Measurements from ENCODE around the gene WDPCP. TPM values are rescaled to one million over a fixed set of nuclear protein-coding genes. Genes with fewer than 3 reads are reported as not detected.

The WDPCP gene
- total RNA-seq, 2 donors from 2014 or later = 11.8 to 25.1 TPM

DNA sequence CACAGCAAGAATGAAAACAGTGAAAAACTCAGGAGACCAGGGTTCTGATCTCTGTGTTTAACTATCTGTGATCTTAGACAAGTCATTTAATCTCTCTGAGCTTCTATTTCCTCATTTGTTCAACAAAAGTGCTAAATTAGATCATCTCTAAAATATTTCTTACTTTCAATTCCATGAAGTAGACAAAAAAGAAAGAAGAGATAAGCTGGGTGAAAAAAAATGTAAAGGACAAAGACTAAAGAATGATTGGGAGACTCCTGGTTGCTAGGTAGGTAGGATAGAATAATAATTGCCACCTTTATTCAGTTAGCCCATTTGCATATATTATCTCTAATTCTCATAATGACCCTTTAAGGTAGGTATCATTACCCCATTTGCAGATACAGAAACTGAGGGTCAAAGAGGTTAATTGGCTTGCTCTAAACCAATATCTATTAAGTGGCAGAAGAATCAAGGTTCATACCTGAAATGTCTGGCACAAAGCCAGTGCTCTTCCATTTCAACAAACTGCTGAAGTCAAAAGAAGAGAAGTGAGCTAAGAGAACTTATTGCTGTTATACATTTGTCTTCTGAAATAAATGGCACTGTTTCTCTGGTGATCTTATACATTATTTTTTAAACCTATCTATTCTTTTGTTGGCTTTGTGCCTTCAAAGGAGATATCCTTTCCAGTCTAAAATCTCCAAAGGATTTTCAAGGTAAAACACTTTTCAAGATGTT, 395.9 kb downstream of the WDPCP start:
- Histone ChIP-seq H3K27me3 (ENCODE audit: control insufficient read depth, insufficient read depth, low read length, poor library complexity, severe bottlenecking) (no peaks in the 10 kb centered on the region), H3K9me3 (ENCODE audit: control insufficient read depth, low read length) (peaks cover 21% of the 10 kb centered on the region), H3K9ac (ENCODE audit: extremely low read depth, low read length, poor library complexity, severe bottlenecking) (no peak overlapping the region), H3K36me3 (ENCODE audit: control insufficient read depth, insufficient read depth, low read length) (no peaks in the 10 kb centered on the region), H3K27ac (ENCODE audit: low read depth, low read length) (no peak overlapping the region), H3K4me1 (ENCODE audit: control insufficient read depth, insufficient read depth, low read length) (no peaks in the 10 kb centered on the region), H3K4me3 (ENCODE audit: low read length) (peak overlapping the region; percentile 36)
- peaks cover 15% of the 10 kb centered on the region for H3K4me1 Mint-ChIP-seq
- no peaks in the 10 kb centered on the region for H3K27me3 Mint-ChIP-seq (ENCODE audit: insufficient read depth)
- TF ChIP-seq, protein P1, sequence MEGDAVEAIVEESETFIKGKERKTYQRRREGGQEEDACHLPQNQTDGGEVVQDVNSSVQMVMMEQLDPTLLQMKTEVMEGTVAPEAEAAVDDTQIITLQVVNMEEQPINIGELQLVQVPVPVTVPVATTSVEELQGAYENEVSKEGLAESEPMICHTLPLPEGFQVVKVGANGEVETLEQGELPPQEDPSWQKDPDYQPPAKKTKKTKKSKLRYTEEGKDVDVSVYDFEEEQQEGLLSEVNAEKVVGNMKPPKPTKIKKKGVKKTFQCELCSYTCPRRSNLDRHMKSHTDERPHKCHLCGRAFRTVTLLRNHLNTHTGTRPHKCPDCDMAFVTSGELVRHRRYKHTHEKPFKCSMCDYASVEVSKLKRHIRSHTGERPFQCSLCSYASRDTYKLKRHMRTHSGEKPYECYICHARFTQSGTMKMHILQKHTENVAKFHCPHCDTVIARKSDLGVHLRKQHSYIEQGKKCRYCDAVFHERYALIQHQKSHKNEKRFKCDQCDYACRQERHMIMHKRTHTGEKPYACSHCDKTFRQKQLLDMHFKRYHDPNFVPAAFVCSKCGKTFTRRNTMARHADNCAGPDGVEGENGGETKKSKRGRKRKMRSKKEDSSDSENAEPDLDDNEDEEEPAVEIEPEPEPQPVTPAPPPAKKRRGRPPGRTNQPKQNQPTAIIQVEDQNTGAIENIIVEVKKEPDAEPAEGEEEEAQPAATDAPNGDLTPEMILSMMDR (conservative IDR thresholded peaks at IDR 0.05) = no peak
- DNase-seq = no peak
- H3K27ac Mint-ChIP-seq = no peak overlapping the region
- peaks cover 5% of the 10 kb centered on the region for H3K36me3 Mint-ChIP-seq (ENCODE audit: low read depth)
- peaks cover 20% of the 10 kb centered on the region for H3K9me3 Mint-ChIP-seq
- H3K4me3 Mint-ChIP-seq = no peak overlapping the region

DNA sequence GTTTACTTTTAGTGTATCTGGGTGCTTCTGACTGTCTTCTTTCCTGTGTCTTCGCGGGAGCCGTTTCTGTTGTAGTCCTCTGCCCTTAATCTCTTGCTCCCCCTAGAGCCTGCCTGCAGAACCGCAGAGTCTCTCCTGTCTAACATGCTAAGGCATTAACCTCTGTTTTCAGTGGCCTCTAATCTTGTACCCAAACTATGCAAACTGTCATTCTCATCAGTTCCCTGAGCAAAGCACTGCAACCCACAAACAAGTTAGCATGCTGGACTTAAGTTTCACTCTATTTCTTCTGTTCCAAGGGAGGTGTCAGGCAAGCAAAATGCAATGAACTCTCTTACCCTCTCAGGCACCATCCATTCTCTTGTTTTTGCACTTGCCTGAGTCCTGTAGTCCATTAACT, 399.3 kb downstream of the WDPCP start:
- Histone ChIP-seq H3K36me3 (ENCODE audit: control insufficient read depth, insufficient read depth, low read length) (no peaks in the 10 kb centered on the region), H3K27ac (ENCODE audit: low read depth, low read length) (no peak overlapping the region), H3K4me3 (ENCODE audit: low read length) (no peak overlapping the region), H3K27me3 (ENCODE audit: control insufficient read depth, insufficient read depth, low read length, poor library complexity, severe bottlenecking) (no peaks in the 10 kb centered on the region), H3K9ac (ENCODE audit: extremely low read depth, low read length, poor library complexity, severe bottlenecking) (no peak overlapping the region), H3K9me3 (ENCODE audit: control insufficient read depth, low read length) (peaks cover 24% of the 10 kb centered on the region), H3K4me1 (ENCODE audit: control insufficient read depth, insufficient read depth, low read length) (no peaks in the 10 kb centered on the region)
- TF ChIP-seq, protein P1 (conservative IDR thresholded peaks at IDR 0.05) = peak; percentile 87
- H3K27me3 Mint-ChIP-seq (ENCODE audit: insufficient read depth) = no peaks in the 10 kb centered on the region
- H3K4me3 Mint-ChIP-seq = no peak overlapping the region
- H3K27ac Mint-ChIP-seq = no peak overlapping the region
- peak; percentile 82 for DNase-seq
- 14 to 33% methylated on average over 1 to 4 of the region's 4 CpGs for WGBS, 2 experiments (ENCODE audit: insufficient coverage in 1 of 2, insufficient read length in 1 of 2)
- H3K9me3 Mint-ChIP-seq = peaks cover 20% of the 10 kb centered on the region
- H3K36me3 Mint-ChIP-seq (ENCODE audit: low read depth) = peaks cover 5% of the 10 kb centered on the region
- peaks cover 10% of the 10 kb centered on the region for H3K4me1 Mint-ChIP-seq

DNA sequence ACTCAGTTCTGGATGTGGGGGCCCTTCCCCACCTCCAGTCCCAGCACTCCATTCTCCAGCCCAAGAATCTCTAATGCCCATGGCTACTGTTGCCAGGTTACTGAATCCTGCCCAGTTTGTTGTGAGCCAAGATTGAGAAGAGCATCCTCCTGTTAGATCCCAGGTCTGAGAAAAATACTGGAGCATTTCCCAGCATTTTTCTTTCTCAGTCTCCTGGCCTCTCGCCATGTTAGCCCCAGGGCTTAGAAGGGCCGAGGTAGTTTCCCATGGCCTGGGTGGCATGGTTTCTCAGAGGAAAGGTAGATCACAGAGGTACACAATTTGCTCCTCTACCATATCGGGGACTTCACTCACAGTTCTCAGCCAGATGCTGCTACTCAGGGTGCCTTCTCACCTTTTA, 401.9 kb downstream of the WDPCP start:
- DNase-seq = no peak
- H3K4me1 Mint-ChIP-seq = peaks cover 12% of the 10 kb centered on the region
- H3K27ac Mint-ChIP-seq = no peak overlapping the region
- H3K9ac ChIP-seq (ENCODE audit: extremely low read depth, low read length, poor library complexity, severe bottlenecking) = no peak overlapping the region
- H3K4me3 ChIP-seq (ENCODE audit: low read length) = no peak overlapping the region
- no peaks in the 10 kb centered on the region for H3K27me3 ChIP-seq (ENCODE audit: control insufficient read depth, insufficient read depth, low read length, poor library complexity, severe bottlenecking)
- WGBS, 2 experiments (ENCODE audit: insufficient coverage in 1 of 2, insufficient read length in 1 of 2) = 95 to 100% methylated on average over 2 to 3 of the region's 3 CpGs
- peaks cover 20% of the 10 kb centered on the region for H3K9me3 Mint-ChIP-seq
- H3K4me1 ChIP-seq (ENCODE audit: control insufficient read depth, insufficient read depth, low read length) = no peaks in the 10 kb centered on the region
- H3K36me3 Mint-ChIP-seq (ENCODE audit: low read depth) = peaks cover 5% of the 10 kb centered on the region
- H3K36me3 ChIP-seq (ENCODE audit: control insufficient read depth, insufficient read depth, low read length) = no peaks in the 10 kb centered on the region
- TF ChIP-seq, protein P1 (conservative IDR thresholded peaks at IDR 0.05) = no peak
- no peak overlapping the region for H3K27ac ChIP-seq (ENCODE audit: low read depth, low read length)
- no peak overlapping the region for H3K4me3 Mint-ChIP-seq
- peaks cover 23% of the 10 kb centered on the region for H3K9me3 ChIP-seq (ENCODE audit: control insufficient read depth, low read length)
- no peaks in the 10 kb centered on the region for H3K27me3 Mint-ChIP-seq (ENCODE audit: insufficient read depth)

Data from endodermal cell (in vitro differentiated cells).